ENCODE results near the gene SCRN2.
A peak's percentile ranks its signal among the peaks of the same experiment; 100 is the strongest.

Gene SCRN2

DNA sequence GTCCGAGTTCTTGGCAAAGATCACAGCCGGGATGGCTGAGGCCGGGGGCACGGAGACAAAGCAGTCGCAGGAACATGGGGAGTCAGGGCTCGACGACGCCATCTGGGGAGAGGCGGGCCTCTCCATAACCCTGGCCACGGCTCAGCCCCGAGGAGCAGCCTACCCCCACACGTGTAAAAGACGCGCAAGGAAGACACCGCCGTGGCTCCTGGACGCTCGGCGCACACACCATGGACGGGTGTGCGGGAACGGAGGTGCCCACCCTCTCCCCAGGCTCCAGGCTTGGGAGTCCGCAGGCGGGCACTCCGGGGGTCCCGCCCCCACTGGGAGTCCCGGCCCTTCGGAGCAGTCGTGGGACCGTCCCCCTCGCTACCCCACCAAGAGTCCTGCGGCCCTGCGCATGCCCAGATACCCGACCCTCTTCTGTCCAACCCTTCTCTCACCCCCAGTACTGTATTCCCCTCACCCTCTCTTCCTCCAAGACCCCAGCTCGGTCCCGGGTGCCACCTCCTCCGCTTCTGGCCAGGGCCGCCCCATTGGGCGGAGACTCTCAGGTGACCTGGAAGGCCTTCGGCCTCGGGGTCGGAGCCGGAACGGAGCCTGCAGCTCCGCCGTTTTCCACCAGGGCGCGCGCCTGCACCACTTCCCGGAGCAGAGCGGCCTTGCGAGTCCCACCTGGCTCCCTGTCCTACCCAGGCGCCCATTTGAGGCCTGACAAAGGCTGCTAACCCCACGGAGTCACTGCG is at the start of gene SCRN2:
Gene SCRN2 (minus strand): TSS at position 532 of the 746 bp plus-strand sequence. CDS start 430 bp downstream, at position 102.
- DNase-seq = peak; percentile 54

DNA sequence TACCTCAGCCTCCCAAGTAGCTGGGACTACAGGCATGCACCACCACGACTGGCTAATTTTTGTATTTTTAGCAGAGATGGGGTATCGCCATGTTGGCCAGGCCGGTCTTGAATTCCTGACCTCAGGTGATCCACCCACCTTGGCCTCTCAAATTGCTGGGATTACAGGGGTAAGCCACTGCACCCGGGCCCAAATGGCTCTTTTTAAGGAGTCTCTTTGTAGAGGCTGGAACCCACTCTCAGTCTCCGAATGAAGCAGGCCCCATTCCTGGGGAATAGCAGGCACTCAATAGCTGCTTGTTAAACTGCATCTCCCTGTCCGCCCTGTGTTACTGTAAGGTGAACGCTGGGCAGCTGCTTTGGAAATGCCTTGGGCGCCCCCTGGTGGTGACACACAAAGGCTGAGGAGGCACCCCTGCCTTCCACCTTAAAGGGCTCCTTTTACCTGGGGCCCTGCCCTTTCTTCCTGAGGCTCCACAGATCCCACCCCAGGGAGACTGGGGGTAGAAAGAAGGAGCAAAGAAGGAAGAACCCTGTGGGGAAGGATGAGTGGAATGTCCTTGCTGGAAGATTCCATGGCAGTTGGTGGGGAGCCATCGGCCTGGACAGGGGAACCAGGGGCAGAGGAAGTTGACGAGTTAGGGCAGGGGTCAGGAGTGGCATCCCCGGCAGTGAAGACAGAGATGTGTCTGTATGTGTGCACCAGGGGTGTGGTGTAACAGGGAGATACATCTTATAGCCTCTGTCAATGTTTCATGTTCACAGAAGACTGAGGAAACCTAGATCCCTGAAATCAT is 48.9 kb upstream of the SCRN2 start:
- peak; percentile 49 for DNase-seq

DNA sequence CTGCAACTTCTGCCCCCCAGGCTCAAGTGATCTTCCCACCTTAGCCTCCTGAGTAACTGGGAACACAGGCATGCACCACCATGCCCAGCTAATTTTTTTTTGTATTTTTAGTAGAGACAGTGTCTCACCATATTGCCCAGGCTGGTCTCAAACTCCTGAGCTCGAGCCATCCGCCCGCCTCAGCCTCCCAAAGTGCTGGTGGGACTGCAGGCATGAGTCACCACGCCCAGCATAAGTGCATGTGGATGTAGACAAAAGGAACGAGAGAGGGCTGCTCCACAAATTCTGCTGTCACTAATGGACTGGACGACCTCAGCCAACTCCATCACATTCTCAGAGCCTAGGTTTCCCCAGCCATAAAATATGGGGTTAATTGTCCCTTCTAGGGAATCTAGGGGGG is 47.2 kb upstream of the SCRN2 start:
- no peak for DNase-seq

DNA sequence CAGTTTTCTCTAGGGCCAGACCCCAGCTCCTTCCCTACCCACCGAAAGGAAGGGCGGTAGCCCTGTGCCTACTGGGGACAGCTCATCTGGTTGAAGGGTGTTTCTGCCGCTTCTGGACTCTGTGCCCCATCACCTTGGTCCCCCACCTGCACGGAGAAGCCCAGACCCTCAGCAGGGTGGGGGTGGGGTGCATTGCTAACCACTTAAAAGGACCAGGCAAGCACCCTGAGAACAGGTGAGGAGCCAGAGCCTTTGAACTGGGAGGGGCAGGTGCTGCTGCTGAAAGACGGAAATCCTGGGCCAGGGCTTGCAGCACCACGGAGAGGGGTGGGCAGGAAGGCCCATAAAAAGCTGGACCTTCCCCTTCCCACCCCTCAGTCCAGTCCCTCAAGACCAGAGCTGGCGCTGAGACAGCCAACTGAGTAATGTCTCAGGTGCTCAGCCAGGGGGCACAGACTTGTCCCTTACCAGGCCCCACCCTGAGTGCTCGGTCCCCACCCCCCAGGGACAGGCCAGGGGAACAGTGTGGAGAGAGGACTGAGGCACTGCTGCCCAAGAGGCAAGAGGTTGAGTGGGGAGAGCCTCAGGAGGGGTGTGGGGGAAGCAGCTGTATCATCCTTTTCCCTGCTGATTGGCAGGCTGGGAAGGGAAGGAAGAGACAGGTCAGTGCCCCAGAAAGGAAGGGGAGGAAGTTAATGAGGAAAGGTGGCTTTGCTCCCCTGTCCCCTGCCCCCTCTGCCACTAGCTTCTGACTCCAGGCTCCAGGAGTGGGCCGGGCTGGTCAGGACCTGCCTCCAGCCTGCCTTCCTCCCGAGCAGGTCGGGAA is 44.0 kb upstream of the SCRN2 start:
- no peak for DNase-seq

DNA sequence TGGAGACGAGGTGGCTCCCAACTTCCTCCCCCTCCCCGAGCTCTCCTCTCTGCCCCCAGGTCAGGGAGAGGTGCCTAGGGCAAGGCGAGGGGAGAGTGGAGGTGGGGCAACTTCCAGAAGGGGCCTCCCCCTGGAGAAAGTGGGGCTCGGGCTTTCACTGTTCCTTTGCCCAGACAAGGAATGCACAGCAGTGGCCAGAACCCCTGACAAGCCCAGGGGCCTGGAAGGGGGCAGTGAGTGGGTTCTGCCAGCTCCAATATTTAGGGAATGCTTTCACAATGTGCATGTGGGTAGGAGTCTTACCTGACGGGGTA is 43.3 kb upstream of the SCRN2 start:
- DNase-seq = no peak

DNA sequence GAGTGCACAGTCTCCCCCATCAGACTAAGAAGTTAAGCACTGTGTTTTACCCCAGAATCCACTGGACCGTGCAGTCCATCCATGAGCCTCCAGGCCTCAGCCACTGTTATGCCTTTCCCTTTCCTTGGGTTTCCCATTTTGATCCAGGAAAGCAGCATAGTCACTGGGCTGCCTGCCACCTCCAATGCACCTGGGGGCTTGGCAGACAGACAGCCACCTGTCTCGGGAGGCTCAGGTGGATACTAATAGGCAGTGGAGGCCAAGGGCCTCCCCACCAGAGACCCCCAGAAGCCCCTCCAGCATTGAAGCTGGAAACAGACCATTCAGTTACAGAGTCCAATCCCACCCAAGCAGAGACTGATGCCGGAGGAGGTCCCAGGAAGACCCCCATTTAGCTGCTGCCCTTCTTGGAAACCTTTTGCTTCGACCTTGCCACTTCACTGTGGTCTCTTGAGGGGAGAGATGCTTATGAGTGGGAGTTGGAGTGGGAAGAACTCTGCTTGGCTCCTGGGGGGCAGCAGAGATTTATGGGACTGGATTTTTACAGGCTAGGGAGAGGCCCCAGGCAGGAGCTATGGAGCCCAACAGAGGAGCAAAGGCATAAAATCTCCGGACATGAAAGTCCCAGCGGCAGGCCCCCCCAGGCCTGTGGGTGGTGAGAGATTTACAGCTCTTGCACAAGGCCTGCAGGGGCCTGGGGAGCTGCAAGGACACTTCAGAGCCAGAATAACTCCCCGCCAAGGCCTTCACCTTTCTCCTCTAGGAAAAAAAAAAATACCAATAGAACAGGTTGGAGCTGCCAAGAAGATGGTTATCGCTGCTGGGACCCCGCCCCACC is 42.7 kb upstream of the SCRN2 start:
- DNase-seq = no peak

DNA sequence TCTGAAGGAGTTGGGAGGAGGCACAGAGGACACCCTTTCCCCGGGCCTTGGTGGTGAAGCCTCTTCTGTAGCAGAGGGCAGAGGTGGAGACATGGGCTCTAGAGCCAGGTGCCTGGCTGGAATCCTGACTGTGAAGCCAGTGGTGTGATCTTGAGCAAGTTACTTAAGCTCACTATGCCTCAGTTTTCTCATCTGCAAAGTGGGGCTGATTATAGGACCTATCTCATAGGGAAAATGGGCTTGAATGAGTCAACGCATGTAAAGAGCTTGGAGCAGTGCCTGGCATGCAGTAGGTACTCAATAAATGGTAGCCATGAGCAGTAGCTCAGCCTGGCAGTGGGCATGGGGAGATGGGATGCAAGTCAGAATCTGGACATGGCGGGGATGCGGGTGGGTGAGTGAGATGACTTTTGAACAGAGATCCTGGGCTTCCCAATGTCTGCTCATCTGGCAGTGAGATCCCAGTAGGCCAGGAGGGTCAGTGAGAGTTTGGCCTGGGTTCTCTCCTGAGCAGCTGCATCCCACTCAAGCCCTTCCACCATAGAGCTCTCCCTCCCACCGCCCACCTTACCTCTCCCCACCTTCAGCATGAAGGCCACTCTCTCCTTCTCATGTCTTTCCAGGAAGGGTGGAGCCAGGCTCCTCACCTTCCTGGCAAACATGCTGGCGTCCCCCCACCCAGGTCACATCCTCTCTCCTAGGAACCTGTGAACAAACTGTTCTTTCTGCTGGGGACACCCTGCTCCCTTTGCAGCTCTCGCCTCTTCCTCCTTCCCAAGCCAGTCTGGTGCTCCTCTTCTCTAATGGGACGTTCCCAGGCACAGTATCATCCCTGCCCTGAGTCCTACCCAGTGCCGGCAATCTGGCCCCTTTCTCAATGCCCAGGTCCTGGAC is 41.9 kb upstream of the SCRN2 start:
- DNase-seq = no peak

DNA sequence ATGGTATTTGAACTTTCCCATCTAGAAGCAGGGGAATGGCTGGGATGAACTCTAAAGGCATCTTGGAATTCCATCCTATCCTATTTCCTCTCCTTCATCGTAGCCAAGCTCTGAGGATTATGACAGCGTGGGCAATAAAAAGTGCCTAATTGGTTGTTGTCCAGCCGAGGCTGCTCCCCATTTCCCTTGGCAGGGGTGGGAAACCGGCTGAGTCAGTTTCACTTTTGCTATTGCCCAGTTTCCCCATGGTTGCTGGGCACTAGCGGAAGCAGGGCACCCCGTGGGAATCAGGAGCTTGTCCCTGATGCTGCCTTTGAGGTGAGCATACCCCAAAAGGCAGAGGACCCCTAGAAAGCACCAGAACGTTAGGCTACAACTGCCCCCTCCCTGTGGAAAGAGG is 41.2 kb upstream of the SCRN2 start:
- DNase-seq = no peak

DNA sequence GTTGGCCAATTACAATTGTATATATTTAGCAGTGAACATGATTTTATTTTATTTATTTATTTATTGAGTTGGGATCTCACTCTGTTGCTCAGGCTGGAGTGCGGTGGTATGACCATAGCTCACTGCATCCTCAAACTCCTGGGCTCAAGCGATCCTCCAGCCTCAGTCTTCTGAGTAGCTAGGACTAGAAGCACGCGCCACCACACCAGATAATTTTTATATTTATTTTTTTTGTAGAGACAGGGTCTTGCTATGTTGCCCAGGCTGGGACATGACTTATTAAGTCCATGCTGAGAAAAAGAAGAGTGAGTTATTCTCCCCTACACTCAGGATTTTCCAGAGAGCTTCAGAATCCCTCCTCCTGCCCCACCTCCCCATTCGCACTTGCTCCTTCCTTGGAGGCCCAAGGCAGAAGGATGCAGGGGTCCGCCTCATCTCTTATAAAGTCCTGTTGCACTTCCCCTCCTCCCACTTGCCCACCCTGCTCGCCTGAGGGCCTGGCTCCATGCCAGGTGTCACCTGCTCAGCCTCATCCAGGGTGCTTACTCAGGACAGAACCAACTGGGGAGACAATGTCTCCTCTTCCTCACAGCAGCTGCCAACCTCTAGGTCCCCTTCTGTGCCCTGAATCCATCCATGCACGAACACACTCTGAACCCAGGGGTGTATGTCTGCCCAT is 38.8 kb upstream of the SCRN2 start:
- DNase-seq = no peak

DNA sequence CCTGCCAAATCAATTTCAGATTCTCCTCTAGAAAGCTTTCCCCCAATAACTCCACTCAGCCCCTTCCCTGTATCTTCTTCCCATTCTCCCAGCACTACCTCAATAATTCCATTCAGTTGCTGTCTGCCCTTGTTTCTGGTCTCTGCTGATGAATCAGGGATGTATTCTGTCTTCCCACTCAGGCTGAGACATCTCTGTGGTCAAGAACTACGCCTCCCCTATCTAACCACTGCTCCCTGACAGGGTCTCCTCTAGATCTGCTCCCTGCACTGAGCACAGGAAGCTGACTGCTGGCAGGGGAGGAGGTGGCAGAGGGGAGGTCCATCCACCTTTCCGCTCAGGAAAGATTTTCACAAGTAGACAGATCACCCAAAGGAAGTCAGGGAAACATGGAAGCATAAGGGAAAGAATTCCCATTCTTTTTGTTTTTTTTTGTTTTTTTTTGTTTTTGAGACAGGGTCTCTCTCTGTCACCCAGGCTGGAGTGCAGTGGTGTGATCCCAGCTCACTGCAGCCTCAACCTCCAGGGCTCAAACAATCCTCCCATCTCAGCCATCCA is 38.0 kb upstream of the SCRN2 start:
- peak; percentile 61 for DNase-seq

DNA sequence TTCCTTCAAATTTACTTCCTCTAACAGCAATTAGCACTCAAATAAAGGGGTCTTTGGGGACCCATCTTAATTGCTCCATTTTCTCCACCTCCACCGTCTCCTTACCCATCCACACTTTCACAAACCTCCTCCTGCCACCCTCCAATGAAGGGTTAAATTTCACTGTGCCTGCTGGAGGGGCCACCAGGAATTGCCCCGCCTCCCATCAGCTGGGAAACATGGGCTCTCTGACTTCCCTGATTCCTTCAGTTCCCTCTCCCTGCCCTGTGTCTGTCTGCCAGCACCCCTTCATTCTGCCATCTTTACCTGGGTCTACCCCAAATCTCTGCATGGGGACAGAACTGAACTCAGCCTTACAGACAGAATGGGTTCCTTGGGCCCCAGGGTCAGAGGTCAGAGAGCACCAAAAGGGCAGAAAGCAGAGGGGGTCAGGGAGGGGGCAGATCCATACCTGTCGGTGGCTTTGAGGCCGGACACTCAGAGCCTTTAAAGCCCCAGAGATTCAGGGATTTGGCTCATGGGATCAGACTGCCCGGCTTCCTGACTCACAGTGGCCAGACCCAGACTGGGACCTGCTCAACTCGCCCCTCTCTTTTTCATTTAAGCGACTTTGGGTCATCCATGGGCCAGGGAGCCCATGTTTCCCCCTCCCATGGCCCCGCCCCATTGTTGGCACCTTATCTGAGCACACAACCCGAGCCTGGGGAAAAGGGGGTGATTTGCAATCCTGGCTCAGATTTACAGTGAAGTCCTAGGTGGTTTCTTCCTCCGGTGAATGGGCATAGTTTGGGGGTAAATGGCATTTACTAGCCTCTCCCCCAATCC is 37.3 kb upstream of the SCRN2 start:
- no peak for DNase-seq

DNA sequence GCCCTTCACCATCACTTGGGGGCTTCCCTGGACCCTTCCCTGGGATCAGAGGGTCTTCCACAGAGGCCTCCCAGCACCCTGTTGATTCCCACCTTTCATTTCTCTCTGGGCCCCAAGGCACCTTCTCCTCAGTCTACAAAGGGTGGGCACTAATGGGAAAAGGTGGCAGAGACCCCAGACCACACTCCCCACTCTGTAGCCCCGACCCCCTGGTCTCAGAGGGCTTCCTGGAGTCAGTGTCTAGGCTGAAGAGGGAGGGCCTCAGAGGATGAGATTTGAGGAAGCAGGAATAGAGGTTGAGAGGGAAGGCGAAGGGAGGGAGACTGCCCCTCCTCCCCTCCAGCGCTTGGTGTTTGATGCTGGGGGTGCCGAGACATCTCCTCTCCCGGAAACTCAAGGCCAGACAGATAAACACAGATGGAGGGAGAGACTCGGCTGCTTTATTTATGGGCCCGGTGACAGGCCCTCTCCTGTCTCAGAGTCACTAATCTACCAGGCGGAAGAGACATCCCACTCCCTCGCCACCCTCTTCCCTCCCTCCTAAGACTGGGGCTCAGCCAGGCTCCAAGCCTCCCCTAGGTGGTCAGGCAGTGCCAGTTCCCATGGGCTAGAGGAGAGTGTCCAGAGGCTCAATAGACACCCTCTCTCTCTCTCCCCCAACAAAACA is 36.4 kb upstream of the SCRN2 start:
- DNase-seq = no peak

DNA sequence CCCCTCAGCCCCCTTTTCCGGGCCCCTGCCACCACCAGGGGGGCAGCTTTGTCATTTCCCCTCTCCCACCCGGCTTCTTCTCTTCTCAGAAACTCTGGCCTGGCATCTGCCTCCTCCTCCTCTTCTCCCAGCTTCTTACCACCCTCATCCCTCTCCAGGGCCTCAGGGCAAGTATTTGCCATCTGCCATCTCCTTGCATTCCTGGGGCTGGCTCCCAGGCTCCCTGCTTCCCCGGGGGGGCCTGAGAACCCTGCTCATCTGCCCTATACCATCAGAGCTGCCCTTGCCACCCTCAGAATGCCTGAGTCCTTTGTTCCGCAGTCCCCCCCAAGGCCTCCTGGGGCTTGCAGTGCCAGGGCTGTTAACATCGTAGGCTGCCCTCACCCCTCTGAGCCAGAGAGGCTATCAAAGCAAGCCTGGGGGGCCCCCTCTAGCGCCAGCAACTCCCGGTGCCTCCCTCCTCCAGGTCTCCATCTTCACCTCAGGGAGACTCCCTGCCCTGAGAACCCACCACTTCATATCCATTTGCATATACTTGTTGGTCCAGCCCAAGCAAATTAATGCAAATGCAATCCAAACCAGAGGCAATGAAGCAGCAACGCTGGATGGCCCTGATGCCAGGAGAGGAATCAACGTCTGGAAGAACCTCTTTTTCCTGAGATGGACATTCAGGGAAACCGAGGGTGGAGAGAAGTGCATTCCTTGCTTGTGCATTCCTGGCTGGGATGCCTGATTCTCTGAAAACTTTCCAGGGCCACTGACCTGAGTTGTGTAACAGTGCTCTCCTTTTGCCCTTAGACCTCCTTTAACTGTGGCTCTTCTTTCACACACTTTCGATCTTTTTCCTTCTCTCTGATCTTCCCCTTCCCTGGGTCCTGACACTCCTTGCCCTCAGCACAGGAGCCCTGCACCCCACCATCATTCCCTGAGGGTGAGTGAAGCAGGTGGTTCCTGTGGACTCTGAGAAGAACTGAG is 34.2 kb upstream of the SCRN2 start:
- DNase-seq = no peak

DNA sequence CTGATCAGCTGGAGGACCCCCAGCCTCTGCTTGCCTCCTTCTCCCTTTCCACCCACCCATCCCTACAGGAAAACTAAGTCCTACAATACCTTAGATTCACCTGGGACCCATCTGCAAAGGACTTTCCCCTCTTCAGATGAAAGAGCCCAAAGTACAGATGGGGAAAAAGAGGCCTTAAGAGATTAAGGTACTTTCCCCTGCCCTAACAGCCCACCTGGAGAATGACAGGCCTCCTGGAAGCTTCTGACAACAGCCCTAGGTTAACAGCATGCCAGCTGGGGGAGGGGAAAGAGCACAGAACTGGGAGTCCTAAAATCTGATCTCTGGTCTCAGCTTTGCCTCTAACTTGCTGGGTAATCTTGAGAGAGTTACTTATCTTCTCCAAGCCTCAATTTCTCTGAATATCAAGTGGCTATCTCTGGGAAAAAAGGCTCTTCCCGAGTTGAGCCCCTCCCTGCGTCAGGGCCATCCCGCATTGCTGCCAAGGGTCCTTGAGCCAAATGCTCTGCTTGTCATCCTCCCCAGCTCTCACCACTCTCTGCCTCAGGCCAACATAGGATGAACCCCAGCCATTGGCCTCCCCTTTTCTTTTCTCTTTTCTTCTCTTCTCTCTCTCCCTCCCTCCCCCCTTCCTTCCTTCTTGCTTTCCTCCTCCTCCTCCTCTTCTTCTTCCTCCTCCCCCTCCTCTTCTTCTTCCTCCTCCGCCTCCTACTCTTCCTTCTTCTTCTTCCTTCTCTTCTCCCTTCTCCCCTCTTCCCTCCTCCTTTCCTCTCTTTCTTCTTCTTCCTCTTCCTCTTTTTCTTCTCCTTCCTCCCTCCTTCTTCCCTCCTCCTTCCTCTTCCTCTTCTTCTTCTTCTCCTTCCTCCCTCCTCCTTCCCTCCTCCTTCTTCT is 32.4 kb upstream of the SCRN2 start:
- DNase-seq = no peak

DNA sequence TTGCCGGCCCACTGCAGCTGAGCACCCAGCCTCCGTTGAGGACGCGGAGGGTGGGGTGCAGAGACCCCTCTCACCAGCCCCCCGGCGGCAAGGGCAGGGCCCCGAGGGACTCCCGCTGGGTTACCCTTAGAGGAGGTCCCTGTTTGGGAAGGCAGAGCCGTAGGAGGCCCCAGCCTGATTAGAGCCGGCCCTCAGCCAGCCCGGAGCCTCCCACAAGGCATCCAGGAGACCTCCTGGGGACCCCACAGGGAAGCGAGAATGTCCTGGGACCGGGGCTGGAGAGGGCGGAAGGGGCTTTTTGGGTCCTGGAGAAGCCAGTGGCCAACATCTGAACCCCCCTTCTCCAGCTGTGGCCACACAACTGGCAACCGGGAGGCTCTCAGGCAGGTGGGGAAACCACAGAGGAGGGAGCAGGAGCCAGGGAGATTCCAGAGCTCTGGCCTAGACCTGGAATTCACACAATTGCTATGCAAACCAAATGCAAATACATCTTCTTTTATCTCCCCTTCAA is 31.6 kb upstream of the SCRN2 start:
- DNase-seq = no peak

DNA sequence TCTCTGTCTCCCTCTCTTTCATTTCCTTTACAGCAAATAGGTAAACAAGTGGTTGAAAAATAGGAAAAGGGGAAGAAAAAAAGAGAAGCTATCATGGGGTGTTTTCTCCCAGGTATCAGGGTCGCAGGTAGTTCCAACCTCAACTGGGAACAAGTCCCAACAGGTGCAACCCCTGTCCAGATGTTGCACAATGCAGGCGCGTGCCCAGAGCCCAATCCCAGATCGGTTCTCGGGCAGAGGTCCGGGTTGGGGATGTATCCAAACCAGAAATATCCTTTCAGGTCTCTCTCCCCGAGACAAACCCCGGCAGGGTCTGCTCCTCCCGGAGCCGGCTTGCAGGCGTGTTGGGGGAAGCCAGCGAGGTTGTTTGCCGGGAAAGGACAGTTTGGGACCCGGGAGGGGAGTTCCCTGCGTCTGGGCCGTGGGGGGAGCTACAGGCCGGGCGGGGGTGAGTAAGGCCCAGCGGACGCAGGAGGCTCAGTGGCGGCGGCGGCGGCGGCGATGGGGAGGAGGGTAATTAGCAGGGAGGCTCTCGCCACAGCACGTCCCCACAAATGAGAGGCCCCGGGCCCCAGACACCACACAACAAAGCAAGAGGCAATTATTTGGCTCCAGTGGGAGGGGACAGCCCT is 31.1 kb upstream of the SCRN2 start:
- no peak for DNase-seq
